Astrocyte (in vitro differentiated cells and primary cell): ENCODE data around the gene SLC25A21.
A peak's percentile ranks its signal among the peaks of the same experiment; 100 is the strongest.

ENCODE experiments used
- EZH2 ChIP-seq: IDR thresholded peaks from 2 replicates; pipeline ENCODE4 v1.6.1; 2012; ENCODE audit warnings: mild to moderate bottlenecking, low read length, inconsistent platforms; ENCODE audit not compliant: insufficient read depth
- TF ChIP-seq, protein P1 (sequence below): IDR thresholded peaks from 2 replicates; pipeline ENCODE4 v1.5.1; 2011; ENCODE audit warnings: low read depth, mild to moderate bottlenecking, inconsistent platforms, low read length, moderate library complexity; ENCODE audit not compliant: insufficient read depth

DNA sequence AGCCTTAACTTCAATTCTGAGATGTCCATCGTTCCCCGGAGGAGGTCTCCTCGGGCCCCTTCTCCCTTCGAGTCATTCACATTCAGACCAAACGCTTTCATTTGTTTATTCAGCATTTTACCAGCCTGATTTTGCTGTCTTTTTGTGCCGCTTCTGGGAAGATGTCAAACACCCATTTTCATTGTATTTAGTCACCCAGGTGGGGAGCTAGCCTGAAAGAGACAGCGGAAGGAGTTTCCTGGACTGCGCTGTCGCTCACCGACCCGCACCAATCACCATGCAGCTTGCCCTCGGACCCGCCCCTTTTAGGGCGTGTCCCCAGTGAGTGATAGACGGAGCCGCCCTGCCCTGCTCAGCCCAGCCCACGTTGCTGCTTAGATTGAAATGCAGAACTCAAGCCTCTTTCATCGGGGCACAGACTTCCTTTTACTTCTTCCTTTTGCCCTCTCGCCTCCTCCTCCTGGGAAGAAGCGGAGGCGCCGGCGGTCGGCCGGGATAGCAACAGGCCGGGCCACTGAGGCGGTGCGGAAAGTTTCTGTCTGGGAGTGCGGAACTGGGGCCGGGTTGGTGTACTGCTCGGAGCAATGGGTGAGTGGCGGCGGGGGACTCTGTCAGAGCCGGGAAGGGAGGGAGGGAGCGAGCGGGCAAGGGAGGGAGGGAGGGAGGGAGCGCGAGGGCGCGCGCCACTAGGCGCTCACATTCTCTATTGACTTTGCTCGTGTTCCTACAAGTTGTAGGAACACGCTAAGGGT is 510.7 kb downstream of the SLC25A21 start, which contains the start of gene PAX9:
- TF ChIP-seq, protein P1, sequence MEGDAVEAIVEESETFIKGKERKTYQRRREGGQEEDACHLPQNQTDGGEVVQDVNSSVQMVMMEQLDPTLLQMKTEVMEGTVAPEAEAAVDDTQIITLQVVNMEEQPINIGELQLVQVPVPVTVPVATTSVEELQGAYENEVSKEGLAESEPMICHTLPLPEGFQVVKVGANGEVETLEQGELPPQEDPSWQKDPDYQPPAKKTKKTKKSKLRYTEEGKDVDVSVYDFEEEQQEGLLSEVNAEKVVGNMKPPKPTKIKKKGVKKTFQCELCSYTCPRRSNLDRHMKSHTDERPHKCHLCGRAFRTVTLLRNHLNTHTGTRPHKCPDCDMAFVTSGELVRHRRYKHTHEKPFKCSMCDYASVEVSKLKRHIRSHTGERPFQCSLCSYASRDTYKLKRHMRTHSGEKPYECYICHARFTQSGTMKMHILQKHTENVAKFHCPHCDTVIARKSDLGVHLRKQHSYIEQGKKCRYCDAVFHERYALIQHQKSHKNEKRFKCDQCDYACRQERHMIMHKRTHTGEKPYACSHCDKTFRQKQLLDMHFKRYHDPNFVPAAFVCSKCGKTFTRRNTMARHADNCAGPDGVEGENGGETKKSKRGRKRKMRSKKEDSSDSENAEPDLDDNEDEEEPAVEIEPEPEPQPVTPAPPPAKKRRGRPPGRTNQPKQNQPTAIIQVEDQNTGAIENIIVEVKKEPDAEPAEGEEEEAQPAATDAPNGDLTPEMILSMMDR = no peak
- peak; percentile 46 for TF ChIP-seq EZH2
